Measurements from ENCODE around the gene FBXO42.

Gene FBXO42

GRCh38 chr1:16244650-16245285 is 107.5 kb downstream of the FBXO42 start:
- no peak overlapping the region for H3K4me3 ChIP-seq (ENCODE audit: low read depth, low read length)

- H3K4me3 ChIP-seq (ENCODE audit: low read depth, low read length) = no peak overlapping the region
Observed at GRCh38 chr1:16243936-16244649, 108.2 kb downstream of the FBXO42 start.

- no peak overlapping the region for H3K4me3 ChIP-seq (ENCODE audit: low read depth, low read length)
Observed at GRCh38 chr1:16243215-16243610, 109.1 kb downstream of the FBXO42 start.

- no peak overlapping the region for H3K4me3 ChIP-seq (ENCODE audit: low read depth, low read length)
Observed at GRCh38 chr1:16242556-16243214, 109.6 kb downstream of the FBXO42 start.

- no peak overlapping the region for H3K4me3 ChIP-seq (ENCODE audit: low read depth, low read length)
Observed at GRCh38 chr1:16241221-16241708, 111.0 kb downstream of the FBXO42 start.

- no peak overlapping the region for H3K4me3 ChIP-seq (ENCODE audit: low read depth, low read length)
Observed at GRCh38 chr1:16239972-16240491, 112.2 kb downstream of the FBXO42 start.

GRCh38 chr1:16237343-16237830 is 114.9 kb downstream of the FBXO42 start:
- H3K4me3 ChIP-seq (ENCODE audit: low read depth, low read length) = no peak overlapping the region

GRCh38 chr1:16236511-16237342 is 115.6 kb downstream of the FBXO42 start, which contains the start of gene CPLANE2:
Gene CPLANE2, minus strand, starts transcription at chr1:16237183. Its CDS starts 441 bp downstream, at chr1:16236742.
- H3K4me3 ChIP-seq (ENCODE audit: low read depth, low read length) = peak within 1 kb of the TSS; percentile 71

- peak overlapping the region; percentile 71 for H3K4me3 ChIP-seq (ENCODE audit: low read depth, low read length)
Observed at GRCh38 chr1:16235944-16236510, 116.3 kb downstream of the FBXO42 start.

- H3K4me3 ChIP-seq (ENCODE audit: low read depth, low read length) = no peak overlapping the region
Observed at GRCh38 chr1:16235347-16235746, 116.9 kb downstream of the FBXO42 start.

- no peak overlapping the region for H3K4me3 ChIP-seq (ENCODE audit: low read depth, low read length)
Observed at GRCh38 chr1:16233431-16233830, 118.8 kb downstream of the FBXO42 start.

- H3K4me3 ChIP-seq (ENCODE audit: low read depth, low read length) = no peak overlapping the region
Observed at GRCh38 chr1:16232316-16232710, 120.0 kb downstream of the FBXO42 start.

- H3K4me3 ChIP-seq (ENCODE audit: low read depth, low read length) = no peak overlapping the region
Observed at GRCh38 chr1:16231331-16232315, 120.7 kb downstream of the FBXO42 start.

- no peak overlapping the region for H3K4me3 ChIP-seq (ENCODE audit: low read depth, low read length)
Observed at GRCh38 chr1:16230744-16231143, 121.5 kb downstream of the FBXO42 start.

- H3K4me3 ChIP-seq (ENCODE audit: low read depth, low read length) = no peak overlapping the region
Observed at GRCh38 chr1:16229976-16230740, 122.1 kb downstream of the FBXO42 start.

- H3K4me3 ChIP-seq (ENCODE audit: low read depth, low read length) = peak overlapping the region; percentile 60
Observed at GRCh38 chr1:16226490-16227179, 125.6 kb downstream of the FBXO42 start.

GRCh38 chr1:16226129-16226489 is 126.2 kb downstream of the FBXO42 start:
- peak overlapping the region; percentile 60 for H3K4me3 ChIP-seq (ENCODE audit: low read depth, low read length)

GRCh38 chr1:16224472-16224871 is 127.8 kb downstream of the FBXO42 start:
- no peak overlapping the region for H3K4me3 ChIP-seq (ENCODE audit: low read depth, low read length)
